Activated naive CD8-positive, alpha-beta T cell treated with anti-CD3 and anti-CD28 coated beads, Interleukin-2, amount 10 ng/mL, durations not matched to agents 7 days and 5 days (primary cell): ENCODE data around the gene PRKCD. TPM values are rescaled to one million over a fixed set of nuclear protein-coding genes. Genes with fewer than 3 reads are reported as not detected.

Source experiments
- ATAC-seq: fragments of 150-1000 bp; cut with Tn5 transposase; one replicate; pipeline ENCODE4 v1.10.0; 2021; ENCODE audit warnings: low read depth, moderate library complexity
- POLR2A ChIA-PET: fragments of 350-600 bp; sonication (Branson Sonifier 250); formaldehyde crosslinking; loops from one replicate; lab custom pipeline; 2021; ENCODE audit warnings: antibody characterized with exemption; lab: Charles Lee
- DNase-seq: peaks from one replicate; pipeline ENCODE4 v3.0.0; 2021
- H3K27ac Mint-ChIP-seq: one replicate; pipeline ENCODE4 v1.8.0; 2022; ENCODE audit warnings: mild to moderate bottlenecking, mixed read lengths
- H3K27me3 Mint-ChIP-seq: one replicate; pipeline ENCODE4 v1.8.0; 2022; ENCODE audit warnings: mild to moderate bottlenecking, moderate library complexity, mixed read lengths
- H3K36me3 Mint-ChIP-seq: one replicate; pipeline ENCODE4 v1.8.0; 2021; ENCODE audit warnings: mild to moderate bottlenecking, mixed read lengths
- H3K4me1 Mint-ChIP-seq: one replicate; pipeline ENCODE4 v1.8.0; 2021; ENCODE audit warnings: mixed read lengths
- H3K4me3 Mint-ChIP-seq: one replicate; pipeline ENCODE4 v1.8.0; 2022; ENCODE audit warnings: mild to moderate bottlenecking, moderate library complexity, mixed read lengths
- H3K9me3 Mint-ChIP-seq: one replicate; pipeline ENCODE4 v1.8.0; 2021; ENCODE audit warnings: mixed read lengths
- total RNA-seq, 2 experiments: library from RNA; stranded (reverse); gene quantifications; one replicate each; pipeline ENCODE4 v1.2.3, GENCODE V29; 2021

The PRKCD gene
- total RNA-seq, 2 experiments from 2014 or later: 20.5 TPM

GRCh38 chr3:53163444-53164387, 2.7 kb downstream of the PRKCD start:
- POLR2A ChIA-PET: interaction anchor here (0.9 to 1.8 kb wide), 2 partner anchors 33 to 54 kb away, joined by 4 to 5 read pairs; partner anchors contain the start of gene RFT1
- Mint-ChIP-seq H3K27ac (peak overlapping the region; percentile 81), H3K9me3 (no peaks in the 10 kb centered on the region), H3K4me3 (peak overlapping the region; percentile 89), H3K4me1 (peaks cover 27% of the 10 kb centered on the region), H3K36me3 (no peaks in the 10 kb centered on the region), H3K27me3 (peaks cover 10% of the 10 kb centered on the region)
- no peak for ATAC-seq
- no peak for DNase-seq

- H3K9me3 Mint-ChIP-seq: no peaks in the 10 kb centered on the region
- H3K27me3 Mint-ChIP-seq: peaks cover 6% of the 10 kb centered on the region
- DNase-seq (no peak), ATAC-seq (no peak)
- H3K4me3 Mint-ChIP-seq: no peak overlapping the region
- POLR2A ChIA-PET: interaction anchor here (1.8 kb wide), 1 partner anchor 35 kb away, joined by 5 read pairs; the partner anchor contains the start of gene RFT1
- no peaks in the 10 kb centered on the region for H3K36me3 Mint-ChIP-seq
- H3K27ac Mint-ChIP-seq: no peak overlapping the region
- H3K4me1 Mint-ChIP-seq: peaks cover 37% of the 10 kb centered on the region
Observed at GRCh38 chr3:53164911-53165310, 3.9 kb downstream of the PRKCD start.

GRCh38 chr3:53166206-53166605, 5.2 kb downstream of the PRKCD start:
- peaks cover 2% of the 10 kb centered on the region for H3K27me3 Mint-ChIP-seq
- H3K9me3 Mint-ChIP-seq: no peaks in the 10 kb centered on the region
- ATAC-seq: no peak
- H3K4me1 Mint-ChIP-seq: peaks cover 44% of the 10 kb centered on the region
- no peaks in the 10 kb centered on the region for H3K36me3 Mint-ChIP-seq
- POLR2A ChIA-PET: no interaction called here
- DNase-seq: no peak
- no peak overlapping the region for H3K4me3 Mint-ChIP-seq
- no peak overlapping the region for H3K27ac Mint-ChIP-seq

- Mint-ChIP-seq H3K36me3 (no peaks in the 10 kb centered on the region), H3K4me1 (peaks cover 50% of the 10 kb centered on the region), H3K4me3 (no peak overlapping the region), H3K9me3 (no peaks in the 10 kb centered on the region), H3K27me3 (peaks cover 2% of the 10 kb centered on the region), H3K27ac (no peak overlapping the region)
- POLR2A ChIA-PET: no interaction called here
- no peak for ATAC-seq
- DNase-seq: no peak
Observed at GRCh38 chr3:53166781-53167291, 5.8 kb downstream of the PRKCD start.

GRCh38 chr3:53167418-53168174, 6.6 kb downstream of the PRKCD start:
- Mint-ChIP-seq H3K9me3 (no peaks in the 10 kb centered on the region), H3K27me3 (peaks cover 2% of the 10 kb centered on the region), H3K27ac (no peak overlapping the region), H3K4me3 (no peak overlapping the region), H3K4me1 (peaks cover 51% of the 10 kb centered on the region), H3K36me3 (no peaks in the 10 kb centered on the region)
- POLR2A ChIA-PET: interaction anchor here (0.6 kb wide), 1 partner anchor 493 kb away, joined by 3 read pairs; no protein-coding TSS in a partner anchor
- no peak for DNase-seq
- ATAC-seq: no peak

GRCh38 chr3:53168175-53168923, 7.3 kb downstream of the PRKCD start:
- no peak for ATAC-seq
- H3K4me1 Mint-ChIP-seq: peaks cover 44% of the 10 kb centered on the region
- H3K4me3 Mint-ChIP-seq: no peak overlapping the region
- no peaks in the 10 kb centered on the region for H3K9me3 Mint-ChIP-seq
- no peaks in the 10 kb centered on the region for H3K36me3 Mint-ChIP-seq
- POLR2A ChIA-PET: interaction anchor here (0.6 kb wide), 1 partner anchor 494 kb away, joined by 3 read pairs; no protein-coding TSS in a partner anchor
- DNase-seq: no peak
- no peak overlapping the region for H3K27ac Mint-ChIP-seq
- H3K27me3 Mint-ChIP-seq: peaks cover 2% of the 10 kb centered on the region

GRCh38 chr3:53169045-53169831, 8.2 kb downstream of the PRKCD start:
- no peak overlapping the region for H3K4me3 Mint-ChIP-seq
- peaks cover 2% of the 10 kb centered on the region for H3K27me3 Mint-ChIP-seq
- H3K9me3 Mint-ChIP-seq: no peaks in the 10 kb centered on the region
- H3K4me1 Mint-ChIP-seq: peaks cover 43% of the 10 kb centered on the region
- DNase-seq (no peak), ATAC-seq (peak; percentile 35)
- POLR2A ChIA-PET: interaction anchor here (0.5 to 1.9 kb wide), 3 partner anchors 9 to 98 kb away, joined by 3 to 4 read pairs (median 3); partner anchors contain the start of gene PRKCD
- peak overlapping the region; percentile 71 for H3K27ac Mint-ChIP-seq
- peaks cover 3% of the 10 kb centered on the region for H3K36me3 Mint-ChIP-seq

GRCh38 chr3:53169832-53170324, 8.9 kb downstream of the PRKCD start:
- Mint-ChIP-seq H3K9me3 (no peaks in the 10 kb centered on the region), H3K4me1 (peaks cover 43% of the 10 kb centered on the region), H3K4me3 (no peak overlapping the region), H3K36me3 (peaks cover 3% of the 10 kb centered on the region), H3K27ac (no peak overlapping the region), H3K27me3 (peaks cover 2% of the 10 kb centered on the region)
- POLR2A ChIA-PET: interaction anchor here (0.5 to 1.9 kb wide), 4 partner anchors 9 to 97 kb away, joined by 3 to 4 read pairs (median 4); partner anchors contain the start of gene PRKCD
- DNase-seq (no peak), ATAC-seq (no peak)

GRCh38 chr3:53170325-53171063, 9.5 kb downstream of the PRKCD start:
- H3K27me3 Mint-ChIP-seq: peaks cover 2% of the 10 kb centered on the region
- peak overlapping the region; percentile 39 for H3K4me3 Mint-ChIP-seq
- POLR2A ChIA-PET: interaction anchor here (0.9 to 1.9 kb wide), 2 partner anchors 15 to 67 kb away, joined by 4 read pairs; no protein-coding TSS in a partner anchor
- H3K4me1 Mint-ChIP-seq: peaks cover 45% of the 10 kb centered on the region
- ATAC-seq (peak; percentile 42), DNase-seq (no peak)
- H3K36me3 Mint-ChIP-seq: peaks cover 3% of the 10 kb centered on the region
- H3K27ac Mint-ChIP-seq: peak overlapping the region; percentile 53
- no peaks in the 10 kb centered on the region for H3K9me3 Mint-ChIP-seq

- Mint-ChIP-seq H3K4me3 (no peak overlapping the region), H3K9me3 (no peaks in the 10 kb centered on the region), H3K4me1 (peaks cover 45% of the 10 kb centered on the region), H3K27ac (no peak overlapping the region), H3K36me3 (peaks cover 3% of the 10 kb centered on the region), H3K27me3 (peaks cover 2% of the 10 kb centered on the region)
- DNase-seq (no peak), ATAC-seq (no peak)
- POLR2A ChIA-PET: no interaction called here
Observed at GRCh38 chr3:53171064-53171418, 10.0 kb downstream of the PRKCD start.

- Mint-ChIP-seq H3K36me3 (peaks cover 3% of the 10 kb centered on the region), H3K4me3 (no peak overlapping the region), H3K27ac (peak overlapping the region; percentile 24), H3K4me1 (peaks cover 42% of the 10 kb centered on the region), H3K27me3 (peaks cover 2% of the 10 kb centered on the region), H3K9me3 (no peaks in the 10 kb centered on the region)
- DNase-seq (no peak), ATAC-seq (no peak)
- POLR2A ChIA-PET: interaction anchor here (0.9 kb wide), 1 partner anchor 11 kb away, joined by 3 read pairs; the partner anchor contains the start of gene PRKCD
Observed at GRCh38 chr3:53171827-53172505, 11.0 kb downstream of the PRKCD start.
